Natural killer cell treated with Interleukin-12 subunit alpha and Interleukin-12 subunit beta and Interleukin-15 and Interleukin-18, amount 100 ng/mL, for 72 hours (primary cell): Measurements from ENCODE around the gene RSU1. TPM values are rescaled to one million over a fixed set of nuclear protein-coding genes. Genes with fewer than 3 reads are reported as not detected.
"Not testable (repeated sequence)": the region's sequence is repeated elsewhere in the genome, so short reads cannot be mapped to it uniquely, and the experiment has no call there.

Experiments used
- ATAC-seq, 2 donors: fragments of 150-1000 bp; cut with Tn5 transposase in 1 of 2; sonication (Bioruptor Pico), chemical (Tn5 transposase) in 1 of 2; 2 replicates each; pipeline ENCODE4 v1.10.0; 2021
- DNase-seq: peaks from one replicate; pipeline ENCODE4 v3.0.0; 2022; ENCODE audit warnings: low spot score
- H3K27ac Mint-ChIP-seq, 2 donors: 1 replicate in 1 of 2; 2 replicates in 1 of 2; pipeline ENCODE4 v1.8.0; 2022; ENCODE audit warnings: mixed read lengths in 2 of 2, mild to moderate bottlenecking in 1 of 2, moderate library complexity in 1 of 2
- H3K27me3 Mint-ChIP-seq, 2 donors: 1 replicate in 1 of 2; 2 replicates in 1 of 2; pipeline ENCODE4 v1.8.0; 2022; ENCODE audit warnings: mixed read lengths in 2 of 2
- H3K36me3 Mint-ChIP-seq: one replicate; pipeline ENCODE4 v1.8.0; 2022; ENCODE audit warnings: mixed read lengths
- H3K4me1 Mint-ChIP-seq, 2 donors: 1 replicate in 1 of 2; 2 replicates in 1 of 2; pipeline ENCODE4 v1.8.0; 2022; ENCODE audit warnings: low read depth in 2 of 2, mixed read lengths in 2 of 2, mild to moderate bottlenecking in 1 of 2
- H3K4me3 Mint-ChIP-seq: one replicate; pipeline ENCODE4 v1.8.0; 2022; ENCODE audit warnings: mixed read lengths
- H3K9me3 Mint-ChIP-seq: 2 replicates; pipeline ENCODE4 v1.8.0; 2022; ENCODE audit warnings: mixed read lengths
- total RNA-seq, 2 donors: library from RNA; stranded (reverse); gene quantifications; one replicate each; pipeline ENCODE4 v1.2.3, GENCODE V29; 2022

Gene RSU1
- total RNA-seq, 2 donors from 2014 or later, result 108 to 200 TPM

DNA sequence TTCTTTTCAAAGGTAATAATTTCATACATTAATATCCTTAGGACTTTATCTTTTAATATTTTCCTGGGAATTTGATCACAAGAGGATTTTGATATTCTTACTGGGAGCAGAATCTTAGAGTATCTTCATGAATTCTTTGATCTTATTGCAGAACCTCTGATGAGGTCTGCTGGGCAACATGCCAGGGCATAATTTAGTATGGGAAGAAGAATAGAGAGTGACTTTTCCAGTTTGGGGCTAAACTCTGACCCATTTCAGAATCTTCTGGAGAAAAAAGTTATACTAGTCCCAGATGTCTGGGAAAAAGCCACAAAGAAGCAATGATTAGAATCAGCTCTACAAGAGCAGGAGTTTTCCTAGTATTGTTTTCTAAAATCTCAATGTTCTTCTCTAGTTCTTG is 28.0 kb upstream of the RSU1 start:
- H3K27me3 Mint-ChIP-seq, result peaks cover 0 to 7% of the 10 kb centered on the region in 2 donors
- no peak overlapping the region for H3K4me3 Mint-ChIP-seq
- H3K27ac Mint-ChIP-seq, result no peak overlapping the region
- H3K9me3 Mint-ChIP-seq, result no peaks in the 10 kb centered on the region
- H3K36me3 Mint-ChIP-seq, result no peaks in the 10 kb centered on the region
- no peak for ATAC-seq
- DNase-seq, result no peak
- H3K4me1 Mint-ChIP-seq, result peaks cover 5 to 10% of the 10 kb centered on the region in 2 donors

DNA sequence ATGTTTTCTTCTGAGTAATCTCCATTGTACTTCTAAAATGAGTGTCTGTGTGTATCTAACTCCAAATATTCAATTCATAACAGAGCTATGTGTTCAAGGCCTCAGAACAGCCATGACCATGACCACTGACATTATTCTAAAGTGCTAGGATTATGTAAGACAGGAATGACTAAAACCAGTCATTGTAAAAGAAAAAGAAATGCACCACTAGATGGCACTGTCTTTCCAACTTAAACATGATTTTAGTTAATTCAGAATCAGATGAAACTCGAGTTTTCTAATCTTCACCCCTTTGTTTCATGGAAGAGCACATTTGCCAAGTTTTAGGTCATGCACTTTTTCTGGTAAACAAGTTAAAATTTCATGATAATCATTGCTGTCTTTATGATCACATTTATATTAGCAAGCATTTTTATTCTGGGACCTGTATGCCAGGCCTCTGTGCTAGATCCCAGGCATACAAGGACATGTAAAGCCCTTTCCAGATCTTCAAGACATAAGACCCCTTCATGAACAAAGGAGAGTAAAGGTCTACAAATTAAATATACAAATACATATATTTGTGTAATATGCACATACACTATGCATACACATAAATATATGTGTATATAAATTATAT is 26.1 kb upstream of the RSU1 start:
- DNase-seq (no peak), ATAC-seq (peak; percentile 81 to 89)
- Mint-ChIP-seq H3K27me3 (peaks cover 0 to 7% of the 10 kb centered on the region in 2 donors), H3K9me3 (no peaks in the 10 kb centered on the region), H3K27ac (no peak overlapping the region), H3K4me3 (no peak overlapping the region), H3K36me3 (no peaks in the 10 kb centered on the region), H3K4me1 (peaks cover 5 to 10% of the 10 kb centered on the region in 2 donors)

DNA sequence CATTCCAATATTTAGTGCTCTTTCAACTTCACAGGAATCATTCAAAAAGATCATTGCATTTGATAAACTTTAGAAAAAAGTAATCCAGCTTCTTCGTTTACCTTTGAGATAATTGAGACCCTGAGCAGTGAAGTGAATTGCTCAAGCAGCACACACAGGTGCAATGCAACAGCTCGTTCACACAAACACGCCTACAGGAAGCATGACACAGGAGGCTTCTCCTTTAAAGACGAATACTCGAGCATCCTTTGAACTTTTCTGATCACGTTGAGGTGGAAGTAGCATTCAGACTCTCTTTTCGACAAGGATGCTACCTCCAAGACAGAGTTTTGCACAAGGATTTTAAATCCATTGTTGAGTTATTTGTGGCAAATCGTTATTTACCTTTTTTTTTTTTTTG is 18.0 kb upstream of the RSU1 start:
- no peak for DNase-seq
- H3K27ac Mint-ChIP-seq, result no peak overlapping the region
- ATAC-seq, result no peak
- peaks cover 0 to 9% of the 10 kb centered on the region in 2 donors for H3K4me1 Mint-ChIP-seq
- H3K27me3 Mint-ChIP-seq, result peaks cover 0 to 3% of the 10 kb centered on the region in 2 donors
- no peaks in the 10 kb centered on the region for H3K9me3 Mint-ChIP-seq
- H3K4me3 Mint-ChIP-seq, result peak overlapping the region; percentile 47
- H3K36me3 Mint-ChIP-seq, result no peaks in the 10 kb centered on the region

DNA sequence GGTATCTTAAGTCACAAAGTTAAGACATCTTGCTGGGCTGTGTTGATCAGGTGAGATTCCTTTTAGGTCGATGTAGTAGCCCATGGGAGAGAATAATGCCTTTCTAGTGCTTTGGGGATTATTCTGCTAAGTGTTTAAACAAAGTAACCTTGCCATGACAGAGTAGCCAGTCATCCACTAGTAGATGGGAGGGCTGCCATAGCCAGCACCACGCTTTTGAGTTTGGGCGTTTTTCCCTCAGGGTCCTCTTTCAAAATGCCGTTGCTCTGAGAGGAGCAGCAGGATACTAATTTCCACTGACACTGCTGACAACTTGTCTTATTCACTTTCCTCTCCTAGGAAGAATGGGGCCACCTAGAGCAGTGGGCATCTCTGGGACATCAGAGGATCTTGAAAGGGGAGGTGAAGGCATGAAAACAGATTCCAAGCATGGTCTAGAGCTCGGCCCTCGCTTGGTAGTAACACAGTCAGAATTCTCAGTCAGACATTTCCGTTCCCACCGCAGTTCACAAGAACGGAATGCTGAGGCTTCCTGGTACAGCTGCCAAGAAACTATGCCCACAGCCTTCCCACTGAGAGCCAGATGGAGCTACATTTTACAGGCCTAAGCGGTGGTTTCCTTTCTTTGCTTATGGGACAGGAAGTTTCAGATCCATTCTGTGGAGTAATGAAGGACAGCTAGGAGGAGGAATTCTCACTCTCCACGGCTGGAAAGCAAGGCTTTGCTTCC is 15.3 kb upstream of the RSU1 start:
- DNase-seq (no peak), ATAC-seq (no peak)
- no peaks in the 10 kb centered on the region for H3K9me3 Mint-ChIP-seq
- H3K36me3 Mint-ChIP-seq, result no peaks in the 10 kb centered on the region
- peaks cover 0 to 3% of the 10 kb centered on the region in 2 donors for H3K27me3 Mint-ChIP-seq
- H3K4me3 Mint-ChIP-seq, result no peak overlapping the region
- peaks cover 12 to 13% of the 10 kb centered on the region in 2 donors for H3K4me1 Mint-ChIP-seq
- no peak overlapping the region for H3K27ac Mint-ChIP-seq

DNA sequence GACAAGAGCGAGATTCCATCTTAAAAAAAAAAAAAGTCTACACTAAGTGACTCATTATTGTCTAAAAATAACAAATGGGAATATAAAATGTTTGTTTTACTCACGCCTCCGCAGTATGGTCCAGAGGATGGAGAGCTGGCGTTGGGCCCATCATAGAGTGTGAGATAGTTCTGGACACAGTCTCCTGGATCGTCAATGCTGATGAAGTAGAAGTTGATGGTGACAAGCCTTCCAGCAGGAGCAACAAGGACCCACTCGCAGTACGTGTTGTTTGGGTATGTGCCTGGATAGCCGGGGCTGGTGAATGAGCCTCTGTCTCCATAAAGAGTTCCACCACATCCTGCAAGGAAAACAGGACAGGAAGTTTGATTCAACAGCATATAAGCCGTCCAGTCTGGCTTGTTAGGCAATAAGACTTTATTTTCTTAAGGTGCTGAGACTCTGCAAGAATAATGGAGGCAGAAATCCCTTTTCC is 11.5 kb upstream of the RSU1 start:
- no peak overlapping the region for H3K27ac Mint-ChIP-seq
- H3K4me1 Mint-ChIP-seq, result peaks cover 6 to 13% of the 10 kb centered on the region in 2 donors
- H3K27me3 Mint-ChIP-seq, result peaks cover 0 to 3% of the 10 kb centered on the region in 2 donors
- no peak for ATAC-seq
- no peak for DNase-seq
- H3K4me3 Mint-ChIP-seq, result no peak overlapping the region
- no peaks in the 10 kb centered on the region for H3K36me3 Mint-ChIP-seq
- H3K9me3 Mint-ChIP-seq, result no peaks in the 10 kb centered on the region

DNA sequence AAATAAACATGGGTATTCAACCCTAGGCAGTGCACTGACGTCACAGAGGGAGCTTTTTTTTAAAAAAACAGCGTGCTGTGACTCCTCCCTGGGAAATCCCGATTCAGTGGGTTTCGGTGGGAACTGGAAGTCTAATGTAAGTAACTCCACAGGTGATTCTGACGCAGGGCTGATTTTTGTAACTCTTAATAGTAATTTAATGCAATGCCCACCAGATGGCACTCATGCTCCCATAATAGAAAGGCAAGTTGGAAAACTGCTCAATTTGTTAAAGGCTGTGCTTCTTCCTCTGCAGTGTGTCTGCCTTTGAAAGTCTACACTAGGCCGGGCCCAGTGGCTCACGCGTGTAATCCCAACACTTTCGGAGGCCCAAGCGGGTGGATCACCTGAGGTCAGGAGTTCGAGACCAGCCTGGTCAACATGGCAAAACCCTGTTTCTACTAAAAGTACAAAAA is 10.9 kb upstream of the RSU1 start:
- peak; percentile 69 to 71 for ATAC-seq
- Mint-ChIP-seq H3K4me1 (peaks cover 6 to 13% of the 10 kb centered on the region in 2 donors), H3K27me3 (no peaks in the 10 kb centered on the region), H3K4me3 (no peak overlapping the region), H3K36me3 (no peaks in the 10 kb centered on the region), H3K9me3 (no peaks in the 10 kb centered on the region), H3K27ac (no peak overlapping the region)
- peak; percentile 71 for DNase-seq

DNA sequence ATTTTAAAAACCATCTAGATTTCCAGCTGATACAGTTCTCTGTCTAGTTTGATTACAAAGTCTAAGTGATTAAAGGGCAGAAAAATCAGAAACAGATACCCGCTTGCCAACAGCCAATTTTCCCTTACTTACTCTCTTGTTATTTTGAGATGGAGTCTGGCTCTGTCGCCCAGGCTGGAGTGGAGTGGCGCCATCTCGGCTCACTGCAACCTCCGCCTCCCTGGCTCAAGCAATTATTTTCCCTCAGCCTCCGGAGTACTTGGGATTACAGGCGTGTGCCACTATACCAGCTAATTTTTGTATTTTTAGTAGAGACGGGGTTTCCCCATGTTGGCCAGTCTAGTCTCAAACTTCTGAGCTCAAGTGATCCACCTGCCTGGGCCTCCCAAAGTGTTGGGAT is 10.2 kb upstream of the RSU1 start:
- H3K4me1 Mint-ChIP-seq, result peaks cover 6 to 13% of the 10 kb centered on the region in 2 donors
- not testable (repeated sequence) for H3K27ac Mint-ChIP-seq

DNA sequence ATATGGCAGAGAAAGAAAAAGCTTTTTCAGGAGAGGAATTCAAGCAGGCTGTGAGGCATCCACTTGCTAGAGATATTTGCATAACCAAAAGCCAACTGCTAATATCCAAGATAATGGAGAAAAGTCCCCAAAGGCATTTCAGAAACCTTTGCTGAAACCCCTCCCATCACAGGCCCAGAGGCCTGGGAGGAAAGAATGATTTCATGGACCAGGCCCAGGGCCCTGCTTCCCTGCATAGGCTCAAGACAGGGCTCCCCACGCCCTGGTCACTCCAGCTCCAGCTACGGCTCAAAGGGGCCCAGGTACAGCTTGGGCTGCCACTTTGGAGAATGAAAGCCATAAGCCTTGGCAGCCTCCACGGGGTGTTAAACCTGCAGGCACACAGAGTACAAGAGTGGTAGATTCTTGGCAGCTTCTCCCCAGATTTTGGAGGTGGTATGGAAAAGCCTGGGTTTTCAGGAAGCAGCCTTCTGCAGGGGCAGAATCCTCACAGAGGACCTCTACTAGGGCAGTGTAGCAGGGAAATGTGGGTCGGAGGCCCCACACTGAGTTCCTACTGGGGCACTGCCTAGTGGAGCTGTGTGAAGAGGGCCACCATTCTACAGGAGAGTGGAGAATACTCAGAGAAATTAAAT is 5.6 kb upstream of the RSU1 start:
- no peak for DNase-seq
- Mint-ChIP-seq H3K4me3 (no peak overlapping the region), H3K27ac (no peak overlapping the region), H3K9me3 (peaks cover 7% of the 10 kb centered on the region), H3K27me3 (no peaks in the 10 kb centered on the region), H3K4me1 (peaks cover 7 to 8% of the 10 kb centered on the region in 2 donors), H3K36me3 (peaks cover 12% of the 10 kb centered on the region)
- ATAC-seq, result no peak

More for the DNA sequence above, 10.2 kb upstream of the RSU1 start:
- not testable (repeated sequence) for H3K36me3 Mint-ChIP-seq, H3K27me3 Mint-ChIP-seq, ATAC-seq, H3K9me3 Mint-ChIP-seq, DNase-seq, H3K4me3 Mint-ChIP-seq

DNA sequence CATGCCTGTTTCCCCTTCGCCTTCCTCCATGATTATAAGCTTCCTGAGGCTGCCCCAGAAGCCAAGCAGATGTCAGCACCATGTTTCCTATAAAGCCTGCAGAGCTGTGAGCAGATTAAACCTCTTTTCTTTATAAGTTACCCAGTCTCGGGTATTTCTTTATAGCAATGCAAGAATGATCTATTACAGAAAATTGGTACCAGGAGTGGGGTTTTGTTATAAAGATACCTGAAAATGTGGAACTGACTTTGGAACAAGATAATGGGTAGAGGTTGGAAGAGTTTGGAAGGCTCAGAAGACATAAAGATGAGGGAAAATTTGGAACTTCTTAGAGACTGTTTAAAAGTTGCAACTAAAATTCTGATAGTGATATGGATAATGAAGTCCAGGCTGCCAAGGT is 4.8 kb upstream of the RSU1 start:
- H3K36me3 Mint-ChIP-seq, result peaks cover 12% of the 10 kb centered on the region
- H3K4me3 Mint-ChIP-seq, result no peak overlapping the region
- H3K9me3 Mint-ChIP-seq, result peaks cover 7% of the 10 kb centered on the region
- H3K27me3 Mint-ChIP-seq, result no peaks in the 10 kb centered on the region
- H3K27ac Mint-ChIP-seq, result no peak overlapping the region
- DNase-seq (no peak), ATAC-seq (no peak)
- H3K4me1 Mint-ChIP-seq, result peaks cover 7 to 8% of the 10 kb centered on the region in 2 donors

DNA sequence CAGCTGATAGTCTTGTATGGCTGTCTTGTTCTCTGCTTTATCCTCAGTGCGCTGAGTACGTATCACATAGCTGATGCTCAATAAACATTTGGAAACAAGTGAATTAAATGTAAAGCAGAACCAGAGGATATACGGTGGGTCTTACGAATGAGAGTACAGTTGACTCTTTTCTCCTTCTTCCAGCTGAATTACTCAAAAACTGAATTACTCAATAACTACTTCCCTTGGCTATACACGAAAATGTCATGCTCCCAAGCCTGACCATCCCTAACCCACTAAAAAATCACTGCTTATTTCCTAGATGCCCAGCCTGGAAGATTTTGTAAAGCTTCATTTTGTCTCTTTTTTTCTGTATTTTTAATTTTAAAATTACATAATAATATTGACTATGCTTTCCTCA is 3.2 kb upstream of the RSU1 start:
- H3K9me3 Mint-ChIP-seq, result peaks cover 7% of the 10 kb centered on the region
- H3K27me3 Mint-ChIP-seq, result no peaks in the 10 kb centered on the region
- DNase-seq (no peak), ATAC-seq (no peak)
- H3K36me3 Mint-ChIP-seq, result peaks cover 19% of the 10 kb centered on the region
- no peak overlapping the region for H3K4me3 Mint-ChIP-seq
- H3K4me1 Mint-ChIP-seq, result peaks cover 16 to 20% of the 10 kb centered on the region in 2 donors
- no peak overlapping the region for H3K27ac Mint-ChIP-seq

DNA sequence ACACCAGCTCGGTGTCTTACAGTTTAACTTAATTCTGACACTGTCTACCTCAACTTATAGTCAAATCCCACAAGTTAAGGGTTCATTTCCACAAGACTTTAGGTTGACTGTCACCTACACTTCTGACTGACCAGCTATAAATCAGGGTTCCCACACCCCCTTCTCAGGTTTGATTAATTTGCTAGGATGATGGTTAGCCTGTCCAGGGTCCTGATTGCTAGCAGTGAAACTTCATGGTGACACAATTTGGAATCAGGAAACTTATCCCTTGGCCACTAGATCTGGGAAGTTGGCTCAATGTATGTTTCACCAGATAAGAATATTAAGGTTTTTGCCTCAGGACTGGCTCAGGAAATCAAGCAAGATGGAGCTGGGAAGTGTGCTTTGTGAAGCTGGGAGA is 2.8 kb upstream of the RSU1 start:
- H3K27ac Mint-ChIP-seq, result peak overlapping the region in 1 of 2 donors; percentile 3
- peaks cover 20 to 24% of the 10 kb centered on the region in 2 donors for H3K4me1 Mint-ChIP-seq
- no peak overlapping the region for H3K4me3 Mint-ChIP-seq
- peaks cover 7% of the 10 kb centered on the region for H3K9me3 Mint-ChIP-seq
- no peaks in the 10 kb centered on the region for H3K27me3 Mint-ChIP-seq
- peaks cover 22% of the 10 kb centered on the region for H3K36me3 Mint-ChIP-seq
- DNase-seq (no peak), ATAC-seq (no peak)

DNA sequence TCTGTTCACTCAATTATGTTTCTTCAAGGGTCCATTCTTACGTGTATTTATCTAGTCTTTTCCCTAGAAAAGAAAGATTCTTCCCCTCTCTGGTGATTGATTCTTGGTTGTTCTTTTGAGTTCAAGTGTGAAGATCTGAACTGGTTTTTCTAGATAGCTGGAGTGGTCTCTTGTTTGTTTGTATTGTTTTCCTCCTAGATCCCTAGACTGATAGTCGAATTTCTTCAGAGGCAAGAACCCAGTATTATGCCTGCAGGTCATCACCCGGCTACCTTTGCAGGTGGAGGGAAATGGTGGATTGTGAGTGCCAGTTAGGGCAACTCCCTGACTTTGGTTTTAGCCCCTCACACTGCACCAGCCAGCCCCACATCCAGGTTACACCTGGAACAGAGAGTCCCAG is 2.2 kb upstream of the RSU1 start:
- Mint-ChIP-seq H3K36me3 (peaks cover 22% of the 10 kb centered on the region), H3K9me3 (peaks cover 7% of the 10 kb centered on the region), H3K4me3 (peak overlapping the region; percentile 19), H3K4me1 (peaks cover 22 to 27% of the 10 kb centered on the region in 2 donors), H3K27ac (peak overlapping the region in 1 of 2 donors; percentile 3), H3K27me3 (no peaks in the 10 kb centered on the region)
- DNase-seq, result no peak
- ATAC-seq, result no peak

DNA sequence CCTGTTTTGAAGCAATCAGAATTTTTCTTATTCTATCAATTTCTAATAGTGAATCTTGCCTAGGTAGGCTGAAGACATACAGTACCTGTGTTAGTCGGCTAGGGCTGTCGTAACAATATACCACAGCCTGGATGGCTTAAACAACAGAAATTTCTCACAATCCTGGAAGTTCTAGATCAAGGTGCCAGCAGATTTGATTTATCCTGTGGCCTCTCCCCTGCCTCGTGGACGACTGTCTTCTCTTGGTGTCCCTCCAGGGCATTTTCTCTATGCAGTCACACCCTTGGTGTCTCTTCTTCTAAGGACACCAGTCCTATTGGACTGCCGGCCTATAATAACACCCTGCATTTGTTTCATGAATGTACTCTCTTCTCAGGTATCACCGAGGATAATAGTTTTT is 1.8 kb upstream of the RSU1 start:
- ATAC-seq, result no peak
- Mint-ChIP-seq H3K9me3 (peaks cover 7% of the 10 kb centered on the region), H3K27me3 (no peaks in the 10 kb centered on the region), H3K27ac (peak overlapping the region; percentile 3 to 94), H3K36me3 (peaks cover 22% of the 10 kb centered on the region), H3K4me3 (peak overlapping the region; percentile 19), H3K4me1 (peaks cover 23 to 27% of the 10 kb centered on the region in 2 donors)
- DNase-seq, result no peak

DNA sequence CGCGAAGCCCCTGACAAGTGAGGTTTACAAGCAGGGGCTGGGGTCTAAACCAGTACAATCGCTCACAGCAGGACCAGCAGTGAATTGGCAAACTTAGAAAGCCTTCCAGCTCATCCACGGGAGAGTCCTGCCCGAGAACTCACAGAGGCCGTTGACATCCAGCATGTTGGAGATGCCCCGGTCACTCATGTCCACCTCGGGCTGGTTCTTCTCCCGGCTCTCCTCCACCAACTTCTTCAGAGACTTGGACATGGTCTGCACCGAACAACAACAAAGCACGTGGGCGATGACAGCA is 447 bp downstream of the RSU1 start:
- DNase-seq (no peak), ATAC-seq (no peak)
- Mint-ChIP-seq H3K9me3 (no peaks in the 10 kb centered on the region), H3K36me3 (peaks cover 18% of the 10 kb centered on the region), H3K4me3 (peak overlapping the region; percentile 93), H3K27me3 (no peaks in the 10 kb centered on the region), H3K27ac (peak overlapping the region; percentile 86 to 94), H3K4me1 (peaks cover 32 to 34% of the 10 kb centered on the region in 2 donors)
